Large intestine (tissue), 3 donors: Measurements from ENCODE around the gene ENOX2. TPM values are rescaled to one million over a fixed set of nuclear protein-coding genes. Genes with fewer than 3 reads are reported as not detected.
"Not testable (repeated sequence)": the region's sequence is repeated elsewhere in the genome, so short reads cannot be mapped to it uniquely, and the experiment has no call there.

Source experiments
- DNase-seq, 2 donors: peaks; one replicate each; pipeline versions ENCODE4 v3.0.0 to v3.0.0-alpha.2; 2013
- H3K27ac ChIP-seq: one replicate; pipeline ENCODE4 v1.5.1; 2013; ENCODE audit warnings: low read length
- H3K27me3 ChIP-seq: 2 replicates; pipeline ENCODE4 v1.6.1; 2013; ENCODE audit warnings: low read length; ENCODE audit not compliant: control insufficient read depth, insufficient read depth
- H3K36me3 ChIP-seq: 2 replicates; pipeline ENCODE4 v1.6.1; 2013; ENCODE audit warnings: low read length; ENCODE audit not compliant: control insufficient read depth, insufficient read depth
- H3K4me1 ChIP-seq: one replicate; pipeline ENCODE4 v1.6.1; 2013; ENCODE audit warnings: low read length; ENCODE audit not compliant: control insufficient read depth, insufficient read depth
- H3K4me3 ChIP-seq: one replicate; pipeline ENCODE4 v1.5.1; 2013; ENCODE audit warnings: low read length
- H3K9me3 ChIP-seq: one replicate; pipeline ENCODE4 v1.6.1; 2013; ENCODE audit warnings: mild to moderate bottlenecking, low read depth, low read length, moderate library complexity; ENCODE audit not compliant: control insufficient read depth
- WGBS: methylation state at CpG from one replicate; pipeline ENCODE4 v1.1.5; 2013; ENCODE audit warnings: low lambda C conversion rate; ENCODE audit not compliant: insufficient coverage; 5-methylcytosine and 5-hydroxymethylcytosine counted together
- polyA plus RNA-seq: library from polyadenylated mRNA; unstranded; fragments of 120-200 nt; gene quantifications from one replicate; pipeline ENCODE4 v1.2.1, GENCODE V29; 2013

The ENOX2 gene
- polyA plus RNA-seq, 1 donor: 15.4 TPM

DNA sequence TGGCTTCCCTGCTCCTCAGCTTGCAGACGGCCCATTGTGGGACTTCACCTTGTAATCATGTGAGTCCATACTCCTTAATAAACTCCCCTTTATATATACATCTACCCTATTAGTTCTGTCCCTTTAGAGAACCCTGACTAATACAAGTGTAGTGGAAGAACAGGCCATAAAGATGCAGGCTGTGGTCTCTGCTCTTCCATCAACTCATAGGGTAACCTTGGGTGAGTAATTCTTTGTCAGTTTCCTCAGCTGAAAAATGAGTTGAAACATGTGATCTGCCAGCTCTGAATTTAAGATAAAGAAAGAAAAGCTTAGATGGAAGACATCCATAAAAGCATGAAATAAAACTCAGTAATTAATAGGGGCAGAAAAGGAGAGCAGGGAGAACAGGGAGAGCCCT lies 103.6 kb downstream of the ENOX2 start:
- Histone ChIP-seq H3K4me3 (no peak overlapping the region), H3K4me1 (no peaks in the 10 kb centered on the region), H3K9me3 (no peaks in the 10 kb centered on the region), H3K27ac (no peak overlapping the region), H3K27me3 (no peaks in the 10 kb centered on the region), H3K36me3 (no peaks in the 10 kb centered on the region)
- no CpG with 5 or more reads among the region's 1 CpG for WGBS
- no peak for DNase-seq

DNA sequence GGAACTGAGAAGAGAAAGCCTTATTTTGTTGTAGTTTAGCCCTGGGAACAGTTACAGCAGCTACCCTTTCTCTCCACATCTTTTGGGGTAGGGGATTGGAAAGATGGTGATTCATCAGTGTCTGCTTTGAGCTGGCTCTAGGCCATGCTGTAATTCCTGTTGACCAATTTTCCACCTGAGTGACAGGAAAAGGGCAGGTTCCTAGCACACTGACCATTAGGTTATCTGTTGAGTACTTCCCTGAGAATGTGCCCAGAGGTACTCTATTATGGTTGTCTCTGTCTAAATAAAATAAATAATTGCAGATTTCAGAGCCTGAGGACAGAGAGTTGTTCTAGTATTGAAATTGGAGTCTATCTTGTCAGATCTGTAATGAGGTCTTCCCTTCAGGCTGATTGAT lies 109.0 kb downstream of the ENOX2 start:
- Histone ChIP-seq H3K4me3 (no peak overlapping the region), H3K36me3 (no peaks in the 10 kb centered on the region), H3K27ac (no peak overlapping the region), H3K27me3 (no peaks in the 10 kb centered on the region), H3K4me1 (no peaks in the 10 kb centered on the region), H3K9me3 (no peaks in the 10 kb centered on the region)
- DNase-seq: no peak

DNA sequence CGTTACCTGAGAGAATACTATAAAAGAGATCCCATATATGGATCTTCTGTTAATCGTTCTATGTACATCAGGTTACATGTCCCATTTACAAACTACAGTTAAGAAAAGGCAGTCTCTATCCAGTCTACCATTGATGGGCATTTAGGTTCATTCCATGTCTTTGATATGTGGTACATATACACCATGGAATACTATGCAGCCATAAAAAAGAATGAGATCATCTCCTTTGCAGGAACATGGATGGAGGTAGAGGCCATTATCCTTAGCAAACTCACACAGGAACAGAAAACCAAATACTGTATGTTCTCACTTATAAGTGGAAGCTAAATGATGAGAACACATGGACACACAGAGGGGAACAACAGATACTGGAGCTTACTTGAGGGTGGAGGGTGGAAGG lies 111.1 kb downstream of the ENOX2 start:
- not testable (repeated sequence) for H3K27me3 ChIP-seq, H3K36me3 ChIP-seq, H3K4me3 ChIP-seq, H3K9me3 ChIP-seq, H3K27ac ChIP-seq, H3K4me1 ChIP-seq, DNase-seq
- no CpG with 5 or more reads among the region's 2 CpGs for WGBS

DNA sequence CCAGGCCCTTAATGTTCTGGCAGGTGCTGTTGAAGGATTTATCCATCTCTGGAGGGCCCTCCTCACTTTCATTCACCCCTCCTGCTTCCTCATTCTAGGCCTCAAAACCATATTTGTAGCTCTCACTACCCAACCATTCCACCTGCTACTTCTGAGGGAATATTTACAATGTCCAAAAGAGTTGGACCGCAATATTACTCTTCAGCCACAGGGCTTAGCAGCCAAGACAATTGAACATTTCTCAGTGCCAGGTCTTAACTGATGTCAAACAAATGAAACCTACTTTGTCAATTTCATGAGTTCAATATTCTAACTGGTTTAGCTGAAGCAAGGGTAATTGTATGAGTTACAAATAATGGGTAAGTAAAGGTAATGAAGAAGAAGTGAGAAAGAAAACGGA lies 113.2 kb downstream of the ENOX2 start:
- Histone ChIP-seq H3K4me3 (no peak overlapping the region), H3K4me1 (no peaks in the 10 kb centered on the region), H3K27ac (no peak overlapping the region), H3K9me3 (no peaks in the 10 kb centered on the region), H3K36me3 (no peaks in the 10 kb centered on the region), H3K27me3 (no peaks in the 10 kb centered on the region)
- no CpG with 5 or more reads among the region's 2 CpGs for WGBS
- DNase-seq: no peak

DNA sequence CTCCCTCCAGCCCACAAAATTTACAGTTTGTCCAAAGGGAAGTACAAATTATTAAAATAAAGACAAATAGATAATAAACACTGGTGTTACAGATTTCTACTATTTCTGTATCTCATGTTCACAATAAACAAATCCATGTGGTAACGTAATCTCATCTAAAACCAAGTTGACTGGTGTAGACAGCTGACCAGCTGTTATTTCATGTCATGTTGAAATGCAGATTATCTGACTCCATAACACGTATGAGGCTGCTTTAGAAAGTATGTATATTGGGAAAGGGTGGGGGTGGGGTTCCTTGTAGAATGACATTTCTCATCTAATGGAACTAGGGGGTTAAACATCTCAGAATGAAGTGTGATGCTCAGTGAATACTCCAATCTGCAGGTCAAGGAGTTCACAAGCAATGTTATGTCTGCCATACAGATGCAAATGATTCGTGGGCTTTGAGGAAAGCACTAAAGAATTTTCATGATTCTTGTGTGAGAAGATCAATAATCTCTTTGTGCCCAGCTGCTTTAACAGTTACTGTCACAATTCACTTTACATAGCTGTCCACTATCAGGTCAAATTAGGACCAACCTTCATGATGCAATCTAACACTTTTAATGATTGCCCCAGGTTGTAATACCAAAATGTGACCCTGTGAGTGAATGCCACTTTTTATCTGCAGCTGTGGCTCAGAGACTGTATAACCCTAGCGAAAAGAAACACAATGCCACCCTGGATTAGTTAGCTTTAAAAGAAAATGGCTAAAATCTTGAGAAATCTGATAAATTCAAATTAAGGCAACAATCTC lies 114.0 kb downstream of the ENOX2 start:
- H3K9me3 ChIP-seq: no peaks in the 10 kb centered on the region
- no CpG with 5 or more reads among the region's 4 CpGs for WGBS
- H3K4me1 ChIP-seq: no peaks in the 10 kb centered on the region
- no peak for DNase-seq
- no peak overlapping the region for H3K4me3 ChIP-seq
- no peaks in the 10 kb centered on the region for H3K36me3 ChIP-seq
- H3K27me3 ChIP-seq: no peaks in the 10 kb centered on the region
- no peak overlapping the region for H3K27ac ChIP-seq

DNA sequence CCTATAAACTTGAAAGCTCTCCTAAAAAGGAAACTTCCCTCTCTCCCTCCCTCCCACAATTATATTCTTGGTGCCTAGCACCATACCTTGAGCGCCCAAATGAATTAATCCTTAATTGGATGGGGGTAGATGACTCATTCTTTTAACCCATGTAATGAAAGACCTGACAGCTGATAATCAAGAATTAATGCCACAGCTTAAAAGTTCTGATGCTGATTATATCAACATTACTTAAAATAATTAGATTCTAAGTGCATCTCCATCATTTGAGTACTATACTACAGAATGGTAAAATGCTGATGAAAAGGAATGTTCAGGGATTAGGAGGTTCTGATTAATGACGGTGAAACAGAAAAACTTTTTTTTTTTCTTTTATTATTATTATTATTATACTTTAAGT lies 117.0 kb downstream of the ENOX2 start:
- Histone ChIP-seq H3K36me3 (no peaks in the 10 kb centered on the region), H3K4me3 (no peak overlapping the region), H3K4me1 (no peaks in the 10 kb centered on the region), H3K27ac (no peak overlapping the region), H3K9me3 (no peaks in the 10 kb centered on the region), H3K27me3 (no peaks in the 10 kb centered on the region)
- WGBS: no CpG with 5 or more reads among the region's 2 CpGs
- no peak for DNase-seq

DNA sequence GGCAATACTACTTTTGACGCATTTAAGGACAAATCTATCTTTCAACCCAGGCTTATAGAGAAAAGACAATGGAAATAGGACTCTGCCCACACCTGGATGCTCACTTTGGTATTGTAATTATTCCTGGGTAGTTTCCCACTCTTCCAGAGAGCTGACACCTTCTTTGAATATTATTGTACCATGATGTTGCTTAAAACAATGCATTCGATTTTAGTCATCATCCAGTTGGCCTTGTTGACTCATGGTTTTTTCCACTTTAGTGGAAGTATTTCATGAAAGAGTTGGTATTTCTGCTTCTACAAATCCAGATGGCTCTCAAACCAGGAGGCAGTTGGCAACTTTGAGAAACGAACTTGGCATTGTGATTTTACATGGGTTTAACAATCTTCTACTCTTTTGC lies 124.2 kb downstream of the ENOX2 start:
- H3K27ac ChIP-seq: no peak overlapping the region
- WGBS: no CpG with 5 or more reads among the region's 3 CpGs
- no peaks in the 10 kb centered on the region for H3K36me3 ChIP-seq
- H3K9me3 ChIP-seq: no peaks in the 10 kb centered on the region
- DNase-seq: no peak
- no peaks in the 10 kb centered on the region for H3K4me1 ChIP-seq
- H3K27me3 ChIP-seq: no peaks in the 10 kb centered on the region
- H3K4me3 ChIP-seq: no peak overlapping the region

DNA sequence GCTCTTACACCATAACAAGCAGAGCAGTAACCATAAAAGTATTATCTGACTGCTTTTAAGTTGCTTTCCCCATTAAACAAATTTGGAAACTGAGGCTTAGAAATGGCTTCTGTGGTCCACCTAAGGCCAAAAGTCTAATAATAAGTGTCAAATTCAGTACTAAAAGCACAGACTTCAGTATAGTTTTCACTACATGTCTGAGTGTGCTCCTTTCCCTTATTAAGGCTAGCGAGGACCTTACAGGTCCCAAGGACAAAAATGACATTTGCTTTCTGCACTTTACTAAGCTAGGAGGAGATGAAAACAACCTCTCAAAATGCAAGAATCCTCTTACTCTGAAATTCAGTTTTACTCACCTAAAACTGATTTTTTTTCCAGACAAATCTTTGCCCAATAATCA lies 127.2 kb downstream of the ENOX2 start:
- no peak for DNase-seq
- no peaks in the 10 kb centered on the region for H3K4me1 ChIP-seq
- H3K27me3 ChIP-seq: no peaks in the 10 kb centered on the region
- no peak overlapping the region for H3K4me3 ChIP-seq
- H3K9me3 ChIP-seq: no peaks in the 10 kb centered on the region
- H3K36me3 ChIP-seq: no peaks in the 10 kb centered on the region
- H3K27ac ChIP-seq: no peak overlapping the region
- WGBS: no CpG with 5 or more reads among the region's 1 CpG

DNA sequence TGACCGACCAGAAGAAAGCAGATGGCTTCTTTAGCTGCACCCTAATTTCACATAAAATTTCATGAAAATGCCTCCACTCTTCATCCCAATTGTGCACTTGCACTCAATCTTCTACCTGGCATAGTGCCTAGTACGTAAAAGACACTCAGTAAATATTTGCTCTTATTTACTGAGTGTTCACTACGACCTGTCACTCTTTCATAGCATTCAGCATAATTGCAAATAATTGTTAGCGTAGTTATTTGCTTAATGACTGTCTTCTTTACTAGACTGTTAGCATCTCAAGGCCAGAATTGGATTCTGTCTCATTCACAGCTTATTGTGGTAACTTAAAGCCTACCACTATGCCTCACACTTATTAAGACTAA lies 130.2 kb downstream of the ENOX2 start:
- no peaks in the 10 kb centered on the region for H3K4me1 ChIP-seq
- no peak for DNase-seq
- H3K27ac ChIP-seq: no peak overlapping the region
- H3K4me3 ChIP-seq: no peak overlapping the region
- no peaks in the 10 kb centered on the region for H3K36me3 ChIP-seq
- H3K27me3 ChIP-seq: no peaks in the 10 kb centered on the region
- H3K9me3 ChIP-seq: no peaks in the 10 kb centered on the region
- WGBS: no CpG with 5 or more reads among the region's 4 CpGs

DNA sequence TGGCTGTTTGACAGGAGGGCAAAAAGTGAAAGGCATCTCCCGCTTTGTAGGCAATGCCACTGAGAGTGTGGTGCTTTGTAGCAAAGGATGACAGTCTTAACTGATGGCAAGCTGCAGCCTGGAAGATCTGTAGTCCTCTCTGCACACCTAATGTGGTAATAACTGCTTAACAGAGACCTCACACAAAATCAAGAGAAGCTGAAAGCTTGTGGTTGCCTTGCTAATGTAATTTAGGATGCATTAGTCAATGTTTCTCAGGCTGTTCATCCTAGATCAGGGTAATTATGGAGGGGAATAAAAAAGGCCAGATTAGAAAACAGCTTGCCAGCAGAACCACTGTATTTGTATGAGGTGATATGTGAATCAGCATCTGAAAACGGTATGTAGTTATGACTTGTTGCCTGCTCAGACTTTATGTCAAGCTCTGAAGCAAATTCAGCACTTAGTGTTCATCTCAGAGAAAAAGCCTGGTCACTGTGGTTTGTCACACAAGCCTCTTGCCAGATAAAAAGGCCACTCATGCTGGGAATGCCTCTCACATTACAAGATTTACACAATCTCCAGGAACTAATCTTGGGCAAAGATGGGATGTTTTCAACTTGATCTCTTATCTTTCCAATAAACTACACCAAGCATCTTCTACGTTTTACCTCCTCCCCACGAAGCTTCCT lies 130.8 kb downstream of the ENOX2 start:
- WGBS: no CpG with 5 or more reads among the region's 4 CpGs
- Histone ChIP-seq H3K4me1 (no peaks in the 10 kb centered on the region), H3K36me3 (no peaks in the 10 kb centered on the region), H3K4me3 (no peak overlapping the region), H3K9me3 (no peaks in the 10 kb centered on the region), H3K27ac (no peak overlapping the region), H3K27me3 (no peaks in the 10 kb centered on the region)
- no peak for DNase-seq

DNA sequence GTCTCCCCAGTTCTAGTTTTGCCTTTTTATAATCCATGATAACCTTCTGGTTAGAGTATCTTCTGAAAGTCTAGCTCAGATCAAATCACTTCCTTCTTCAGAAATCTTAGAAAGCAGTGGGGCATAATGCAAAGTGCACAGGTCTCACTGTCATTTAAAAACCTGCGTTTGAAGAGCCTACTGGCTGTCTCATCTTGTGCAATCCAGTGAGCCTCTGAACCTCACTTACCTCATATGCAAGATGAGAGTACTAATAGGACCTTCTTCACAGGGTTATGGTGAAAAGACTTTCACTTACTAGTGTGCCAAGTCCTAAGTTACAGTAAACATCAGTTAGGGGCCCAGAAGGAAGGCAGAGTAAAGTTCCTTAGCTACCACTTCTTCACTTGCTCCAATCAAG lies 131.4 kb downstream of the ENOX2 start:
- Histone ChIP-seq H3K4me1 (no peaks in the 10 kb centered on the region), H3K36me3 (no peaks in the 10 kb centered on the region), H3K9me3 (no peaks in the 10 kb centered on the region), H3K4me3 (no peak overlapping the region), H3K27me3 (no peaks in the 10 kb centered on the region), H3K27ac (no peak overlapping the region)
- no CpG with 5 or more reads among the region's 1 CpG for WGBS
- peak; percentile 13 to 38 for DNase-seq
